PFSK-1 (cell line): ENCODE results near the gene CTBP2.

Experiments used
- FOXP2 ChIP-seq: optimal IDR thresholded peaks from 2 replicates; pipeline ENCODE3; 2011; ENCODE audit warnings: borderline replicate concordance, control low read depth, inconsistent platforms; ENCODE audit not compliant: insufficient read depth; ENCODE audit errors: extremely low read length, extremely low read depth
- POLR2AphosphoS5 ChIP-seq: IDR thresholded peaks from 2 replicates; pipeline ENCODE4 v1.6.1; 2012; ENCODE audit warnings: low read depth, mild to moderate bottlenecking, control low read depth, low read length, moderate library complexity
- REST ChIP-seq, 2 experiments: IDR thresholded peaks; 2 replicates each; pipeline versions ENCODE4 v1.6.1 to v1.8.0; 2011 to 2012; ENCODE audit warnings: low read depth in 2 of 2, low read length in 2 of 2, control low read depth in 1 of 2, inconsistent platforms in 1 of 2, mild to moderate bottlenecking in 1 of 2, moderate library complexity in 1 of 2; ENCODE audit not compliant: insufficient read depth in 1 of 2
- SIN3A ChIP-seq: IDR thresholded peaks from 2 replicates; pipeline ENCODE4 v1.6.1; 2012; ENCODE audit warnings: mild to moderate bottlenecking, low read length, moderate library complexity, borderline replicate concordance; ENCODE audit not compliant: insufficient read depth
- TAF1 ChIP-seq: IDR thresholded peaks from 2 replicates; pipeline ENCODE4 v1.6.1; 2012; ENCODE audit warnings: low read length, control low read depth, borderline replicate concordance; ENCODE audit not compliant: insufficient read depth

Gene CTBP2

GRCh38 chr10:125172694-125173093 is 12.3 kb upstream of the CTBP2 start:
- TF ChIP-seq TAF1: no peak
- no peak for TF ChIP-seq REST (IDR thresholded peaks at IDR 0.05; ENCODE audit: insufficient read depth in 1 of 2, low read depth in 2 of 2, low read length in 2 of 2)
- no peak for TF ChIP-seq SIN3A
- no peak for TF ChIP-seq FOXP2
- no peak for TF ChIP-seq POLR2AphosphoS5

GRCh38 chr10:125171402-125172306 is 11.3 kb upstream of the CTBP2 start:
- TF ChIP-seq FOXP2 (no peak), TAF1 (no peak), REST (IDR thresholded peaks at IDR 0.05; ENCODE audit: insufficient read depth in 1 of 2, low read depth in 2 of 2, low read length in 2 of 2) (no peak), SIN3A (no peak), POLR2AphosphoS5 (no peak)

- TF ChIP-seq FOXP2: no peak
These were observed 9.6 kb upstream of the CTBP2 start for GRCh38 chr10:125169915-125170314.

GRCh38 chr10:125169279-125169678 is 8.9 kb upstream of the CTBP2 start:
- no peak for TF ChIP-seq POLR2AphosphoS5
- TF ChIP-seq REST (IDR thresholded peaks at IDR 0.05; ENCODE audit: insufficient read depth in 1 of 2, low read depth in 2 of 2, low read length in 2 of 2): no peak
- TF ChIP-seq SIN3A: no peak
- TF ChIP-seq TAF1: no peak
- no peak for TF ChIP-seq FOXP2

- TF ChIP-seq SIN3A (no peak), FOXP2 (no peak), REST (IDR thresholded peaks at IDR 0.05; ENCODE audit: insufficient read depth in 1 of 2, low read depth in 2 of 2, low read length in 2 of 2) (no peak), TAF1 (no peak), POLR2AphosphoS5 (no peak)
These were observed 6.3 kb upstream of the CTBP2 start for GRCh38 chr10:125166658-125167057.
